H9 (cell line): ENCODE measurements around the gene SLBP. TPM values are rescaled to one million over a fixed set of nuclear protein-coding genes. Genes with fewer than 3 reads are reported as not detected.
A peak's percentile ranks its signal among the peaks of the same experiment; 100 is the strongest.

ENCODE experiments used
- DNase-seq: peaks from one replicate; pipeline ENCODE4 v3.0.0-alpha.2; 2017
- H2AFZ ChIP-seq: one replicate; pipeline ENCODE4 v1.6.1; 2013; ENCODE audit warnings: mild to moderate bottlenecking, low read length, control low read depth, moderate library complexity
- H2AK5ac ChIP-seq: 2 replicates; pipeline ENCODE4 v1.6.1; 2013; ENCODE audit warnings: low read length, control low read depth, mixed read lengths; ENCODE audit not compliant: insufficient read length
- H2BK120ac ChIP-seq: one replicate; pipeline ENCODE4 v1.6.1; 2013; ENCODE audit warnings: low read depth, mild to moderate bottlenecking, low read length, control low read depth, inconsistent platforms; ENCODE audit not compliant: poor library complexity, severe bottlenecking
- H2BK12ac ChIP-seq: 2 replicates; pipeline ENCODE4 v1.6.1; 2013; ENCODE audit warnings: low read length, control low read depth, mixed read lengths, low read depth; ENCODE audit not compliant: insufficient read length
- H2BK15ac ChIP-seq: 2 replicates; pipeline ENCODE4 v1.6.1; 2013; ENCODE audit warnings: low read depth, low read length, control low read depth
- H2BK20ac ChIP-seq: one replicate; pipeline ENCODE4 v1.6.1; 2013; ENCODE audit warnings: low read depth, mild to moderate bottlenecking, low read length, control low read depth, inconsistent platforms; ENCODE audit not compliant: poor library complexity, severe bottlenecking
- H2BK5ac ChIP-seq: 2 replicates; pipeline ENCODE4 v1.6.1; 2013; ENCODE audit warnings: low read length, control low read depth, mixed read lengths; ENCODE audit not compliant: insufficient read length
- H3K14ac ChIP-seq: 2 replicates; pipeline ENCODE4 v1.6.1; 2013; ENCODE audit warnings: low read length, control low read depth; ENCODE audit not compliant: insufficient read depth
- H3K18ac ChIP-seq: 2 replicates; pipeline ENCODE4 v1.6.1; 2013; ENCODE audit warnings: low read depth, mild to moderate bottlenecking, mixed read lengths, low read length, control low read depth; ENCODE audit not compliant: insufficient read length
- H3K23ac ChIP-seq: 2 replicates; pipeline ENCODE4 v1.6.1; 2013; ENCODE audit warnings: low read length, control low read depth, mixed read lengths, low read depth; ENCODE audit not compliant: insufficient read length
- H3K23me2 ChIP-seq: 2 replicates; pipeline ENCODE4 v1.6.1; 2013; ENCODE audit warnings: low read depth, mild to moderate bottlenecking, mixed read lengths, low read length, control low read depth; ENCODE audit not compliant: insufficient read length, poor library complexity, severe bottlenecking
- H3K27ac ChIP-seq: 2 replicates; pipeline ENCODE4 v1.5.1; 2013; ENCODE audit warnings: low read length, control low read depth, mixed read lengths, low read depth; ENCODE audit not compliant: insufficient read length
- H3K27me3 ChIP-seq: 2 replicates; pipeline ENCODE4 v1.6.1; 2013; ENCODE audit warnings: low read length, control low read depth, inconsistent platforms; ENCODE audit not compliant: insufficient read depth
- H3K4ac ChIP-seq: 2 replicates; pipeline ENCODE4 v1.6.1; 2013; ENCODE audit warnings: low read depth, mild to moderate bottlenecking, control low read depth, inconsistent platforms, low read length, moderate library complexity
- H3K4me1 ChIP-seq: 2 replicates; pipeline ENCODE4 v1.6.1; 2013; ENCODE audit warnings: low read length, control low read depth, inconsistent platforms; ENCODE audit not compliant: insufficient read depth
- H3K4me2 ChIP-seq: 2 replicates; pipeline ENCODE4 v1.6.1; 2013; ENCODE audit warnings: low read length, control low read depth, mixed read lengths; ENCODE audit not compliant: insufficient read length, insufficient read depth
- H3K56ac ChIP-seq: 2 replicates; pipeline ENCODE4 v1.6.1; 2013; ENCODE audit warnings: low read depth, mild to moderate bottlenecking, mixed read lengths, low read length, control low read depth; ENCODE audit not compliant: insufficient read length
- H3K79me1 ChIP-seq: 2 replicates; pipeline ENCODE4 v1.6.1; 2013; ENCODE audit warnings: low read depth, mild to moderate bottlenecking, moderate library complexity, low read length, control low read depth, inconsistent platforms; ENCODE audit not compliant: insufficient read depth, poor library complexity, severe bottlenecking
- H3K79me2 ChIP-seq: 2 replicates; pipeline ENCODE4 v1.6.1; 2013; ENCODE audit warnings: low read length, control low read depth, inconsistent platforms; ENCODE audit not compliant: insufficient read depth
- H3K9ac ChIP-seq: 2 replicates; pipeline ENCODE4 v1.6.1; 2013; ENCODE audit warnings: low read length, control low read depth, mixed read lengths; ENCODE audit not compliant: insufficient read length; ENCODE audit errors: extremely low read depth
- H3K9me3 ChIP-seq: one replicate; pipeline ENCODE4 v1.6.1; 2013; ENCODE audit warnings: low read depth, low read length, inconsistent platforms; ENCODE audit not compliant: control insufficient read depth
- H3T11ph ChIP-seq: one replicate; pipeline ENCODE4 v1.6.1; 2013; ENCODE audit warnings: mild to moderate bottlenecking, low read length, control low read depth, inconsistent platforms
- H4K20me1 ChIP-seq: one replicate; pipeline ENCODE4 v1.6.1; 2013; ENCODE audit not compliant: control insufficient read depth, insufficient read length, insufficient read depth
- H4K5ac ChIP-seq: 2 replicates; pipeline ENCODE4 v1.6.1; 2013; ENCODE audit warnings: low read depth, mild to moderate bottlenecking, mixed read lengths, low read length, control low read depth; ENCODE audit not compliant: insufficient read length
- H4K8ac ChIP-seq: replicated peaks from 2 replicates; pipeline ENCODE4 v1.6.1; 2013; ENCODE audit warnings: low read length, control low read depth, mixed read lengths, low read depth; ENCODE audit not compliant: insufficient read length
- H4K91ac ChIP-seq: 2 replicates; pipeline ENCODE4 v1.6.1; 2013; ENCODE audit warnings: low read depth, mild to moderate bottlenecking, moderate library complexity, mixed read lengths, low read length, control low read depth; ENCODE audit not compliant: insufficient read length
- H3K27ac Mint-ChIP-seq, 3 experiments: 2 replicates in 2 of 3; 3 replicates in 1 of 3; pipeline ENCODE4 v1.8.0; 2020 to 2021; ENCODE audit warnings: mixed read lengths in 3 of 3, mild to moderate bottlenecking in 1 of 3, moderate library complexity in 1 of 3
- H3K27me3 Mint-ChIP-seq: 2 replicates; pipeline ENCODE4 v1.8.0; 2021; ENCODE audit warnings: low read depth, mild to moderate bottlenecking, moderate library complexity, mixed read lengths
- H3K36me3 Mint-ChIP-seq, 3 experiments: 2 replicates in 2 of 3; 3 replicates in 1 of 3; pipeline ENCODE4 v1.8.0; 2020 to 2021; ENCODE audit warnings: low read depth in 3 of 3, mixed read lengths in 3 of 3; ENCODE audit not compliant: insufficient read depth in 1 of 3
- H3K4me1 Mint-ChIP-seq, 2 experiments: 2 replicates each; pipeline ENCODE4 v1.8.0; 2020; ENCODE audit warnings: mixed read lengths in 2 of 2
- H3K4me3 Mint-ChIP-seq, 2 experiments: 2 replicates in 1 of 2; 3 replicates in 1 of 2; pipeline ENCODE4 v1.8.0; 2020 to 2021; ENCODE audit warnings: mild to moderate bottlenecking in 2 of 2, mixed read lengths in 2 of 2, moderate library complexity in 1 of 2
- H3K9me3 Mint-ChIP-seq, 2 experiments: 2 replicates in 1 of 2; 3 replicates in 1 of 2; pipeline ENCODE4 v1.8.0; 2020; ENCODE audit warnings: mild to moderate bottlenecking in 2 of 2, mixed read lengths in 2 of 2, moderate library complexity in 1 of 2
- WGBS: extraction: QIAGEN DNeasy Blood & Tissue Kit; methylation state at CpG from one replicate; pipeline ENCODE4 v1.1.7; 2013; ENCODE audit warnings: missing lambda C conversion rate, low lambda C conversion rate, mixed read lengths; ENCODE audit not compliant: insufficient read length; ENCODE audit errors: extremely low coverage; 5-methylcytosine and 5-hydroxymethylcytosine counted together
- total RNA-seq: library from RNA; stranded (reverse); gene quantifications from 2 replicates; pipeline ENCODE4 v1.2.1, GENCODE V29; 2021
- TF ChIP-seq, protein P1 (sequence below): fragments of 200-600 bp; sonication (generic); conservative IDR thresholded peaks from 3 replicates; pipeline ENCODE4 v1.8.0; 2021; ENCODE audit warnings: antibody characterized with exemption, mild to moderate bottlenecking

SLBP gene
- total RNA-seq, 1 experiment from 2014 or later: 62.7 TPM

DNA sequence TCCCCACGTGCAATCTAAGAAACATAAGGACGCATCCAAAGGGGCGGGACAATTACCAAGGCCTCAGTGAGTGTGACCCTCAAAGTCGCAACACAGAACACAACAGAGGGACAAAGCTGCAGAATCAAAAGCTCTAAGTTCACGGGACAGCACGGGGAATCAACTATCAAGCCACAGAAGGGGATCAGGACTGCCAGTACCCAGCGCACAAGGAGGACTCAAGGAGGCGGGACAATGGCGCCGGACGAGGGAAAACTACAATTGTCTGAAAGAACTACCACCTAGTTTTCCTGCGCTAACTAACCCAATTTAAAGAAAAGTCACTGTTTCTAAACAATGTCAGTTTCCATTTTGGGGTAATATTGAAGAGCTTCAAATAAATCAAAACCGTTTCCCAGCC is 29.3 kb downstream of the SLBP start:
- Histone ChIP-seq H3K18ac (no peak overlapping the region), H4K91ac (no peak overlapping the region), H3T11ph (no peak overlapping the region), H3K9me3 (no peaks in the 10 kb centered on the region), H3K4me2 (peak overlapping the region; percentile 26), H3K79me2 (no peaks in the 10 kb centered on the region), H2BK15ac (no peak overlapping the region), H3K14ac (no peak overlapping the region), H3K4me1 (no peaks in the 10 kb centered on the region), H2BK5ac (no peak overlapping the region), H3K23me2 (peaks cover 2% of the 10 kb centered on the region), H3K27me3 (peaks cover 7% of the 10 kb centered on the region; the same call in 1 of the 2 replicates), H2BK20ac (no peak overlapping the region), H2BK12ac (no peak overlapping the region), H3K27ac (no peak overlapping the region), H4K8ac (no peak overlapping the region), H3K56ac (no peak overlapping the region), H3K9ac (no peak overlapping the region), H2AK5ac (no peak overlapping the region), H3K4ac (no peak overlapping the region), H4K20me1 (no peaks in the 10 kb centered on the region), H3K23ac (no peak overlapping the region), H2BK120ac (no peak overlapping the region), H3K79me1 (no peaks in the 10 kb centered on the region), H4K5ac (no peak overlapping the region), H2AFZ (no peak overlapping the region)
- TF ChIP-seq, protein P1, sequence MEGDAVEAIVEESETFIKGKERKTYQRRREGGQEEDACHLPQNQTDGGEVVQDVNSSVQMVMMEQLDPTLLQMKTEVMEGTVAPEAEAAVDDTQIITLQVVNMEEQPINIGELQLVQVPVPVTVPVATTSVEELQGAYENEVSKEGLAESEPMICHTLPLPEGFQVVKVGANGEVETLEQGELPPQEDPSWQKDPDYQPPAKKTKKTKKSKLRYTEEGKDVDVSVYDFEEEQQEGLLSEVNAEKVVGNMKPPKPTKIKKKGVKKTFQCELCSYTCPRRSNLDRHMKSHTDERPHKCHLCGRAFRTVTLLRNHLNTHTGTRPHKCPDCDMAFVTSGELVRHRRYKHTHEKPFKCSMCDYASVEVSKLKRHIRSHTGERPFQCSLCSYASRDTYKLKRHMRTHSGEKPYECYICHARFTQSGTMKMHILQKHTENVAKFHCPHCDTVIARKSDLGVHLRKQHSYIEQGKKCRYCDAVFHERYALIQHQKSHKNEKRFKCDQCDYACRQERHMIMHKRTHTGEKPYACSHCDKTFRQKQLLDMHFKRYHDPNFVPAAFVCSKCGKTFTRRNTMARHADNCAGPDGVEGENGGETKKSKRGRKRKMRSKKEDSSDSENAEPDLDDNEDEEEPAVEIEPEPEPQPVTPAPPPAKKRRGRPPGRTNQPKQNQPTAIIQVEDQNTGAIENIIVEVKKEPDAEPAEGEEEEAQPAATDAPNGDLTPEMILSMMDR: no peak
- Mint-ChIP-seq H3K4me1 (peaks cover 16% of the 10 kb centered on the region in 2 experiments), H3K27ac (no peak overlapping the region), H3K4me3 (peak overlapping the region; percentile 64 to 86), H3K27me3 (peaks cover 29% of the 10 kb centered on the region), H3K36me3 (no peaks in the 10 kb centered on the region), H3K9me3 (peaks cover 2% of the 10 kb centered on the region in 2 experiments; a peak in 1 of 5 replicates)
- no CpG with 5 or more reads among the region's 13 CpGs for WGBS
- DNase-seq: no peak
